Neuronal stem cell (in vitro differentiated cells): ENCODE results near the gene SOX5.
"Not testable (repeated sequence)": the region's sequence is repeated elsewhere in the genome, so short reads cannot be mapped to it uniquely, and the experiment has no call there.

ENCODE experiments used
- DNase-seq: peaks from one replicate; pipeline ENCODE4 v3.0.0-alpha.2; 2013; ENCODE audit warnings: low spot score
- H2AFZ ChIP-seq: one replicate; pipeline ENCODE4 v1.6.1; 2013; ENCODE audit warnings: mild to moderate bottlenecking, low read length, inconsistent platforms
- H2AK5ac ChIP-seq: 2 replicates; pipeline ENCODE4 v1.6.1; 2013; ENCODE audit warnings: low read depth, mild to moderate bottlenecking, inconsistent platforms, low read length, moderate library complexity, mixed read lengths
- H2BK120ac ChIP-seq: 2 replicates; pipeline ENCODE4 v1.6.1; 2013; ENCODE audit warnings: low read depth, mild to moderate bottlenecking, inconsistent platforms, low read length, moderate library complexity, mixed read lengths
- H2BK12ac ChIP-seq: one replicate; pipeline ENCODE4 v1.6.1; 2013; ENCODE audit warnings: low read length, inconsistent platforms
- H2BK15ac ChIP-seq: 2 replicates; pipeline ENCODE4 v1.6.1; 2013; ENCODE audit warnings: mild to moderate bottlenecking, low read length, inconsistent platforms, mixed read lengths
- H2BK5ac ChIP-seq: one replicate; pipeline ENCODE4 v1.6.1; 2013; ENCODE audit warnings: inconsistent platforms, mild to moderate bottlenecking, low read length, moderate library complexity
- H3K14ac ChIP-seq: one replicate; pipeline ENCODE4 v1.6.1; 2013; ENCODE audit warnings: low read length, inconsistent platforms
- H3K18ac ChIP-seq: 2 replicates; pipeline ENCODE4 v1.6.1; 2013; ENCODE audit warnings: low read length, inconsistent platforms
- H3K23ac ChIP-seq: 2 replicates; pipeline ENCODE4 v1.6.1; 2013; ENCODE audit warnings: low read depth, mild to moderate bottlenecking, mixed read lengths, low read length, inconsistent platforms; ENCODE audit not compliant: poor library complexity
- H3K27ac ChIP-seq: replicated peaks from 3 replicates; pipeline ENCODE4 v1.5.1; 2013; ENCODE audit warnings: low read length, inconsistent platforms
- H3K27me3 ChIP-seq, 3 experiments: 2 replicates each; pipeline ENCODE4 v1.6.1; 2013; ENCODE audit warnings: low read length in 3 of 3, mild to moderate bottlenecking in 2 of 3, inconsistent platforms in 1 of 3, low read depth in 1 of 3, mixed read lengths in 1 of 3, moderate library complexity in 1 of 3; ENCODE audit not compliant: control insufficient read depth in 3 of 3, insufficient read depth in 3 of 3
- H3K36me3 ChIP-seq, 2 donors: replicated peaks in 1 of 2; 2 replicates each; pipeline ENCODE4 v1.6.1; 2013; ENCODE audit warnings: low read length in 2 of 2; ENCODE audit not compliant: control insufficient read depth in 2 of 2, insufficient read depth in 2 of 2
- H3K4ac ChIP-seq: 2 replicates; pipeline ENCODE4 v1.6.1; 2013; ENCODE audit warnings: inconsistent platforms, mild to moderate bottlenecking, low read length, moderate library complexity
- H3K4me1 ChIP-seq, 2 donors: 1 replicate in 1 of 2; 2 replicates in 1 of 2; pipeline ENCODE4 v1.6.1; 2013; ENCODE audit warnings: low read length in 2 of 2, low read depth in 1 of 2; ENCODE audit not compliant: control insufficient read depth in 2 of 2, insufficient read depth in 1 of 2
- H3K4me2 ChIP-seq: one replicate; pipeline ENCODE4 v1.6.1; 2013; ENCODE audit warnings: mild to moderate bottlenecking, low read length, inconsistent platforms; ENCODE audit not compliant: insufficient read depth, poor library complexity, severe bottlenecking
- H3K4me3 ChIP-seq, 2 donors: 2 replicates each; pipeline ENCODE4 v1.5.1; 2013; ENCODE audit warnings: low read length in 2 of 2, mild to moderate bottlenecking in 2 of 2, inconsistent platforms in 1 of 2, moderate library complexity in 1 of 2
- H3K79me1 ChIP-seq: one replicate; pipeline ENCODE4 v1.6.1; 2013; ENCODE audit warnings: low read depth, mild to moderate bottlenecking, inconsistent platforms, low read length, moderate library complexity
- H3K9ac ChIP-seq: one replicate; pipeline ENCODE4 v1.6.1; 2013; ENCODE audit warnings: mild to moderate bottlenecking, low read depth, low read length, inconsistent platforms; ENCODE audit not compliant: poor library complexity
- H3K9me3 ChIP-seq, 2 donors: replicated peaks in 1 of 2; 2 replicates each; pipeline versions ENCODE3 to v1.6.1; 2013; ENCODE audit warnings: low read length in 2 of 2, mild to moderate bottlenecking in 2 of 2, inconsistent platforms in 1 of 2, low read depth in 1 of 2, mixed read lengths in 1 of 2, moderate library complexity in 1 of 2; ENCODE audit not compliant: control insufficient read depth in 2 of 2, insufficient read depth in 1 of 2
- H4K8ac ChIP-seq: one replicate; pipeline ENCODE4 v1.6.1; 2013; ENCODE audit warnings: low read depth, mild to moderate bottlenecking, inconsistent platforms, low read length, moderate library complexity
- H4K91ac ChIP-seq: one replicate; pipeline ENCODE4 v1.6.1; 2013; ENCODE audit warnings: low read length, low read depth, mild to moderate bottlenecking, inconsistent platforms; ENCODE audit not compliant: poor library complexity
- WGBS, 2 donors: extraction: QIAGEN DNeasy Blood & Tissue Kit; methylation state at CpG; one replicate each; pipeline ENCODE4 v1.1.7; 2013; ENCODE audit warnings: missing lambda C conversion rate in 2 of 2, mixed read lengths in 1 of 2; ENCODE audit not compliant: insufficient read length in 2 of 2, insufficient replicate concordance in 1 of 2; ENCODE audit errors: extremely low coverage in 2 of 2; 5-methylcytosine and 5-hydroxymethylcytosine counted together

The SOX5 gene

GRCh38 chr12:23523339-23523738 is 426.1 kb downstream of the SOX5 start:
- no CpG with 5 or more reads among the region's 2 CpGs for WGBS, 2 donors
- no peak for DNase-seq
- Histone ChIP-seq H3K4me1 (no peaks in the 10 kb centered on the region), H3K14ac (no peak overlapping the region), H4K8ac (no peak overlapping the region), H3K4ac (no peak overlapping the region), H3K79me1 (no peaks in the 10 kb centered on the region), H2AFZ (no peak overlapping the region), H4K91ac (no peak overlapping the region), H2BK12ac (no peak overlapping the region), H2BK5ac (no peak overlapping the region), H2AK5ac (no peak overlapping the region), H3K18ac (no peak overlapping the region), H2BK15ac (no peak overlapping the region), H3K4me2 (no peak overlapping the region), H3K9me3 (no peaks in the 10 kb centered on the region), H3K23ac (no peak overlapping the region), H3K4me3 (no peak overlapping the region), H2BK120ac (no peak overlapping the region), H3K36me3 (no peaks in the 10 kb centered on the region), H3K9ac (no peak overlapping the region), H3K27ac (no peak overlapping the region), H3K27me3 (no peaks in the 10 kb centered on the region)

GRCh38 chr12:23519444-23519843 is 430.0 kb downstream of the SOX5 start:
- WGBS, 2 donors, result no CpG with 5 or more reads among the region's 1 CpG
- H2BK120ac ChIP-seq, result not testable (repeated sequence)

GRCh38 chr12:23515785-23516184 is 433.7 kb downstream of the SOX5 start:
- H3K9me3 ChIP-seq, H3K4me3 ChIP-seq, H2AFZ ChIP-seq: not testable (repeated sequence)

More at GRCh38 chr12:23519444-23519843, 430.0 kb downstream of the SOX5 start:
- H4K91ac ChIP-seq, H2AFZ ChIP-seq, H3K79me1 ChIP-seq, H3K23ac ChIP-seq, H3K27ac ChIP-seq, H3K36me3 ChIP-seq, H3K4me1 ChIP-seq, H3K14ac ChIP-seq, H3K9ac ChIP-seq, H2BK15ac ChIP-seq, H2BK5ac ChIP-seq, DNase-seq, H3K18ac ChIP-seq, H2BK12ac ChIP-seq, H3K9me3 ChIP-seq, H4K8ac ChIP-seq, H2AK5ac ChIP-seq, H3K4me2 ChIP-seq, H3K4ac ChIP-seq, H3K4me3 ChIP-seq, H3K27me3 ChIP-seq: not testable (repeated sequence)

GRCh38 chr12:23510484-23510883 is 439.0 kb downstream of the SOX5 start:
- no peak overlapping the region for H2BK120ac ChIP-seq
- H3K79me1 ChIP-seq, result no peaks in the 10 kb centered on the region
- no peak overlapping the region for H3K14ac ChIP-seq
- H3K4me3 ChIP-seq, result no peak overlapping the region
- H2AFZ ChIP-seq, result no peak overlapping the region
- no peak overlapping the region for H3K23ac ChIP-seq
- no peak overlapping the region for H3K27ac ChIP-seq
- H4K91ac ChIP-seq, result no peak overlapping the region
- H3K4me2 ChIP-seq, result no peak overlapping the region
- H2BK12ac ChIP-seq, result no peak overlapping the region
- H2AK5ac ChIP-seq, result no peak overlapping the region
- no peaks in the 10 kb centered on the region for H3K4me1 ChIP-seq
- H3K9ac ChIP-seq, result no peak overlapping the region
- no peak overlapping the region for H4K8ac ChIP-seq
- H3K9me3 ChIP-seq, result no peaks in the 10 kb centered on the region
- H3K4ac ChIP-seq, result no peak overlapping the region
- no peak overlapping the region for H2BK15ac ChIP-seq
- no CpG with 5 or more reads among the region's 8 CpGs for WGBS, 2 donors
- H3K18ac ChIP-seq, result no peak overlapping the region
- no peak for DNase-seq
- H3K36me3 ChIP-seq, result no peaks in the 10 kb centered on the region
- no peak overlapping the region for H2BK5ac ChIP-seq
- no peaks in the 10 kb centered on the region for H3K27me3 ChIP-seq

More at GRCh38 chr12:23515785-23516184, 433.7 kb downstream of the SOX5 start:
- not testable (repeated sequence) for H3K4ac ChIP-seq, H3K9ac ChIP-seq, H3K27ac ChIP-seq, DNase-seq, H3K23ac ChIP-seq, H3K79me1 ChIP-seq, H3K14ac ChIP-seq, H2BK15ac ChIP-seq, H3K4me1 ChIP-seq, H3K18ac ChIP-seq, H2BK5ac ChIP-seq, H3K4me2 ChIP-seq, H3K36me3 ChIP-seq, H2BK120ac ChIP-seq, H4K91ac ChIP-seq, H2AK5ac ChIP-seq, H4K8ac ChIP-seq, H2BK12ac ChIP-seq, H3K27me3 ChIP-seq
- no CpG with 5 or more reads among the region's 6 CpGs for WGBS, 2 donors
